Stimulated activated CD8-positive, alpha-beta memory T cell treated with anti-CD3 and anti-CD28 coated beads, Interleukin-4, amount 100 ng/mL, for 4 hours (primary cell): Measurements from ENCODE around the gene SSTR5.
A peak's percentile ranks its signal among the peaks of the same experiment; 100 is the strongest.

Experiments
- DNase-seq, 2 donors: peaks; one replicate each; pipeline ENCODE4 v3.0.0-alpha.2; 2020; ENCODE audit warnings: low read depth in 2 of 2, low spot score in 1 of 2

Gene SSTR5

DNA sequence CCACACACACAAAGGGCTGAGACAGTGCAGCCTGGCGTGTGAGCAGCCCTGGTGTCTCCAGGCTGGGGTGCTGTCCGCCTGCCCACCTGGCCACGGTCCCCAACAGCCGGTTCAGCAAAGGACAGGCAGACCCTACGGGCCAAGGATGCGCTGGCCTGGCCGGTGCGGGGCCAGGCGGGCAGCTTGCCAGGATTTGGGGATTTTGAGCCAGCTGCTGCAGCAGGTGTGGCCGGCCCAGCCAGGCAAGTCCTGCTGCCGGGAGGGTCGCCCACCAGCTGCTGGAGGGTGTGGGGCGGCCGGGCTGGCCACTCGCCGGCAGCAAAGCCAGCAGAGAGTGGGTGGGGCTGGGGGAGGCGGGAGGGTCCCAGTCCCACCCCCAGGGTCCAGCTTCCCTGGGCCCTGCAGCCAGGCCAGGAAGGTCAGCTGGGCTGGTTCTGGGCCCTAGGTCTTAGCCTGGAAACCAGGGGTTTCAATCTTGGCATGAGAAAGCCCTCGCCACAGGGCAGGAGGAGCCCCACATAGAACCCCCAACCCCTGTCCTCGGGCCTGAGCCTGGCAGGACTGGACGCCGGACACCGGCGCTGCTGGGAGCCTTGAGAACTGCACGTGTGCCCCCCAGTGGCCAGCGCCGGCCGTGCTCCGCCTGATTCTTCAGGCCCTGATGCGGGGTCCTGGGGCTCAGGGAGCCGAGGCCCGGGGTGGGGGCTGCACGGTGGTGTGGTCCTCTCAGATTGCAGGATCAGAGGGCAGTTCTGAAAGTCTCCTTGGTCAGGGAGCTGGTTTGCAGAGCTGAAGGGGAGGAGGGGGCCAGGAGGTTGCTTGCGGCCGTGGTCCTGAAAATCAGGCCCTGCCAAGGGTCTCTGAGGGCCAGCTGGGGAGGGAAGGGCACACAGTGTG lies 17.6 kb upstream of the SSTR5 start:
- no peak for DNase-seq

DNA sequence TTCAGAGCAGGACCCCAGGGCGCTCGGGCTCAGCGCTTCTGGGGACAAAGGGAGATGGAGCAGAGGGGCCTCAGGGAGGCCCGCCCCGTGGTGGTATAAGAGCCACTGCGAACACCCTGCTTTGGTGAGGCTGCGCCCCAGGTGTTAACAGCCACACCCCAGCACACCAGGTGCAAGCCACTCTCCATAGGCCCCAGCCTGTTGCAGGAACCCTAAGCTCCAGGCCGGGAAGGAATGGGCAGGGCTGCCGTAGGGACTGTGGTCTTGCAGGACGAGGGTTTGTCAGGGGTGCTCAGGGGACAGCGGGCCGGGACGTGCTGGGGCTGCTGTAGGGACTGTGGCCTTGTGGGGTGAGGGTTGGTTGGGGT lies 17.0 kb upstream of the SSTR5 start:
- no peak for DNase-seq

DNA sequence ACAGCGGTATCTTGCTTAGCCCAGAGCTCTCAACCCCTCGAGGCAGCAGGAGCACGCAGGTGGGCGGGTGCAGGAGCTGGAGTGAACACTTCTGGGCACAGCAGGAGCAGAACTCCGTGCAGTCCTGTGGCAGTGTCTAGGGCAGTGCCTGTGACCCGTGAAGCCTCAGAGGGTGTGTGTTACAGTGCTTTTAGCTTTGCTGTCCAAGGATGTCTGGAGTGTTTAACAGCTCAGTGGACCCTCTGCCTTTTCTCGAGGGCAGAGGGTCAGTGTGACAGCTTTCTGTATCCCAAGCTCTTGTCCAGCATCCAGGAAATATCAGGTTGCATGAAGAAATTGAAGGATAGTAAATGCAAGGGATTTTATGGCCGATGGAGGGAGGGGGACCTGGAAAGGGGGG lies 16.4 kb upstream of the SSTR5 start:
- no peak for DNase-seq

DNA sequence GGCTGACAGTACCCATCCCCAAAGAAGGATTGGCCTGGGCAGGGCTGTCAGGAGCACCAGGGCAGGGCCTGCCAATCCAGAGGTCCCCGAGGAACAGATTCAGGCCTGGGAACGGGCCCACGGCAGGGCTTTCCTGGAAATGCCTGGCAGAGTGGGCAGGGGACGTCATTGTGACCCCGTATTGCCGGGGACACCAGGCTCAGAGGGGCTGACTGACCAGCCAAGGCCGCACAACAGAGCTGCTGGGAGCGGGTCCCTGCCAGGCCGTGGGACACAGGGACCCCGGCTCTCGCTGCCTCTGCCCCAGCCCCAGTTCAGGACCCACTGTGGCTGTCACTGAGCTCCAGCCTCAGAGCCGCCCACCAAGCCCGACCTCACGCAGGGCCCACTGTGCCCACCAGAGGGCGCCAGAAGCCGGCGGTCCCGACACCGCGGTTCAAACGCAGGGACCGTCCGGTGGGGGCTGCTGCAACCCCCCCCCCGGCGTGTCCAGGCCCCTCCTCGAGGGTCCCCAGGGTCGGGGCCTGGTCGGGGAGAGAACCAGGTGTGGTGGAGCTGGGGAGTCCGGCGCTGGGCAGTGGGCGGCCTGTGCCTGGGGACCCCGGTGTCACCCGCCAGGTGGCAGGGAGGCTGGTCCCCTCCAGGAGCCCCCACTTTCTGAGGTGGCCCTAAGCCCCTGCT lies 15.2 kb upstream of the SSTR5 start:
- DNase-seq: peak in 1 of 2 donors; percentile 57

DNA sequence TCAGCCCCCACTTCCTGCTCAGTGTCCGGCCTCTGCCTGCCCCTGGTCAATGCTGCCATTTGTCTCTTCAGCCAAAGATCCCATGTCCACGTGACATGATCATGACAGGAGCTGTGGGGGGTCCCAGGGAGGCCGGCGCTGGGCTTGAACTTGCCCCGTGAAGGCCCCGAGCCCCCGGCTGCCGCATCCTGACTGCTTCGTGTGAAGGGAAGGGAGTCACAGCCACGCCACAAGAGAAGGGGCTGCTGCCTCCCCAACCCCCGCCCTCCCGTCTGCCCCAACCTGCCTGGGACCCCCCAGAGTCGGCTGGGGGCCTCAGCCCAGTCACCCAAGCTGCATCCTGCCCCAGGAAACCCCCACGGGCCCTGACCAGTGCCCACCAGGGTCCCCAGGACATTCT lies 14.3 kb upstream of the SSTR5 start:
- no peak for DNase-seq

DNA sequence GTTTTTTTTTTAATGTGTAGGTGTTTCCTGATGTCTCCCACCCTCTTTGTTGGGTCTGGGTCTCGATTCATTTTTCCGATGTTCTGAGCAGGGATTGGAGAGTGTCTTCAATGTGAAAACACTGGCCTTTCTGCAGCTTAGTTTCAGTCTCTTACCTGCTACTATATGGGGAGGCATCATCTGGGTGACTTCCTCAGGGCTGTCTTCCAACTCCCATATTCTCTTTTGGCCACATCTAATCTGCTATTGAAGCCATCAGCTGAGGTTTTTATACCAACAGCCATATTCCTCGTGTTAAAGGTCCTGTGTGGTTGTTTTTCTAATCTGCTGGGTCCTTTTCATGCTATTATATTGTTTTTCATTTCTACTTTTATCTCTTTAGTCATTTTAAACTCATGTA lies 13.2 kb upstream of the SSTR5 start:
- no peak for DNase-seq

DNA sequence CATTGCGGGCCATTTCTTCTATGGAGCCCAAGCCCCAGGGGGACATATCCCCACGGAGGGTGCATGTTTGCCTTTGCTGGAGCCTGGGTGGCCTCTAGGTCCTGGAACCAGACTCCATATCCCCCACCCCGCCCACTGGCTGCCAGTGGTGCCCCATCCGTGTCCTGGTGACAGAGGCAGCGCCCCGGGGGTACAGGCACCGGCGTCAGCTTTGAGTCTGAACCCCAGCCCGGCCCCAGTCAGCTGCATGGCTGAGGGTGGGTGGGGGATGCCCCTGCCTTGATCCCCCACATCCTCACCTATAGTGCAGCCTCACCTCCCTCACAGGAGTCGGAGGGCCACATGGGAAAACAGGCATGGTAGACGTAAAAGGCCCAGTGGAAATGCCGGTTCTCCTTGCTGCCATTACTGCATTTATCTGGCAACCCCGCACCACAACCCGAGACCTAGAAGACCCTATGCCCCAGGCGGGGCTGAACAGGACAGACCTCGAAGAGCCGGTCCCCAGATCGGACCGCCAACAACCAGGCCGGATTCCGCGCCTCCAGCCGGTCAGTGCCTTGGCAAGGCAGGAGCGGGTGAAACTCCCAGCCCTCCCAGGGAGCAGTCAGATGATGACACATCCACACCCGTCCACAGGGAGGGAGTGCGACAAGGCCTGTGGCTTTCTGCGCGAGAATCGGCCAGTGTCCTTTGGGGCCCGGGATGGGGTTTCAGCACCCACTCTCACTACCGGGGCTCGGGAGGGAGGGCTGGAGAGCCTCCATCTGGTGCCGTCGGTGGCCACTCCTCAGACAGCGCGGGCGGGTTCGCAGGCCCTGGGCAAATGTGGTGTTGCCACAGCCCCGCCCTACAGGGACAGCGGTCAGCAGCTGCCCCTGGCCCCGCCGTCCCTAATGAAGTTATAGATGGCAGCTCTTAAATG lies 11.9 kb upstream of the SSTR5 start:
- no peak for DNase-seq

DNA sequence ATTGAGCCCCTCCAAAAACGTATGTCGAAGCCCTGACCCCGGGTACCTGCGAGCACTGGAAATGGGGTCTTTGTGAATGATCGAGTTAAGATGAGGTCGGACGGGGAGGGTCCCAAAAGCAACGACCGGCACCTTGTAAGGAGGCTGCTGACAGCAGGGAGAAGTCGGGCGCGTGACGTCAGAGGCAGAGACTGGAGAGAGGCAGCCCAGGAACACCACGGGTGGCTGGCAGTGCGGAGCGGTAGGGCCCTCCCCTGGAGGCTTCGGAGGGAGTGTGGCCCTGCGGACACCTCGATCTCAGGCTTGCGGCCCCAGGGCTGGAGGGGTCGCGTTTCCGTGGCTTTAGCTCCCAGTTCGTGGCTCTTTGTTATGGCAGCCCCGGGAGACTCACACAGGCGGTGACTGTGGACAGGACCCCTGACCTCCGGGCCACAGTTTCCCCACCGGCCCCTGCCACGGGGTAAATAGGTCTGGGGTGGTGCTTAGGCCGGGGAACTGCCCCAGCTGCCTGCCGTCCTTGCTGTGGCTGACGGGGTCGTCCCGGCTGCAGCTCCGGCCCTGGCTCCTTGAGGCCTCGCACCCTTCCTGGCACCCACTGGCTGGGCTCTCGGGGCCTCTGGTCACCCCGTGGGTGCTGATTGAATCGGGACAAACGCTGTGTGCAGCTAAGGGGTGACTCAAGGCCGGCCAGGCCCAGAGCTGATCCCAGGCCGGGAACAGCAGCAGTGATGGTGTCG lies 10.6 kb upstream of the SSTR5 start:
- no peak for DNase-seq

DNA sequence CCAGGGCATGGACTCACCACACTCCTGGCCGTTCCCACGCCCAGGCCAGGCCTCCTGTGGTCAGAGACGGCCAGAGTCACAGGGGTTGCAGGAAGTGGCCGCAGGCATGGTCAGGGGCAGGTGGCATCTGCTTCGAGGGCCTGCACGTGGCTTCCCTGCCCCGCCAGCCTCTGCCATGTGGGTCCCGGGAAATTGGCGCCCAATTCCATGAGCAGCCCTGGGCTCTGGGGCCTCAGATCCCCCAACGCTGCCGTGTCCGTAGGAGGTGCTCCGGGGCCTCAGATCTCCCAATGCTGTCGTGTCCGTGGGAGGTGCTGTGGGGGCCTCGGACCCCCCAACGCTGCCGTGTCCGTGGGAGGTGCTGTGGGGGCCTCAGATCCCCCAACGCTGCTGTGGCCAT lies 9.7 kb upstream of the SSTR5 start:
- no peak for DNase-seq

DNA sequence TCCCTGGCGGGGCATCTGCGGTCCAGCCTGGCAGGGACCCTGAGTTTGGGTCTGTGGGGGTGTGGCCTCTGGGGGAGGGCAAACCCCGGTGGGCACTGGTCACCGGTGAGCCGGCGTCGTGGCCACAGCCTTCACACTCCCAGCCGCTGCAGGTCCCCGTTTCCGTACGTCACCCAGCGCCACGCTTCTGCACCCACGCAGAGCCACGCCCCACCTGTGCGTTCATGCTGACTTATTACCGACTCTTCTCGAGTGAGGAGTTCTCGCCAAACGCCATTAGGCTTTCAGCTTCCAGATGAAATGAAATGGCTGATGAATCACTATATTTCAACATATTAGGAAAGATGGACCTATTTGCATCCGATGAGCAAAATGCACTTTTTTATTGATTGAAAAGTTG lies 8.8 kb upstream of the SSTR5 start:
- DNase-seq: no peak

DNA sequence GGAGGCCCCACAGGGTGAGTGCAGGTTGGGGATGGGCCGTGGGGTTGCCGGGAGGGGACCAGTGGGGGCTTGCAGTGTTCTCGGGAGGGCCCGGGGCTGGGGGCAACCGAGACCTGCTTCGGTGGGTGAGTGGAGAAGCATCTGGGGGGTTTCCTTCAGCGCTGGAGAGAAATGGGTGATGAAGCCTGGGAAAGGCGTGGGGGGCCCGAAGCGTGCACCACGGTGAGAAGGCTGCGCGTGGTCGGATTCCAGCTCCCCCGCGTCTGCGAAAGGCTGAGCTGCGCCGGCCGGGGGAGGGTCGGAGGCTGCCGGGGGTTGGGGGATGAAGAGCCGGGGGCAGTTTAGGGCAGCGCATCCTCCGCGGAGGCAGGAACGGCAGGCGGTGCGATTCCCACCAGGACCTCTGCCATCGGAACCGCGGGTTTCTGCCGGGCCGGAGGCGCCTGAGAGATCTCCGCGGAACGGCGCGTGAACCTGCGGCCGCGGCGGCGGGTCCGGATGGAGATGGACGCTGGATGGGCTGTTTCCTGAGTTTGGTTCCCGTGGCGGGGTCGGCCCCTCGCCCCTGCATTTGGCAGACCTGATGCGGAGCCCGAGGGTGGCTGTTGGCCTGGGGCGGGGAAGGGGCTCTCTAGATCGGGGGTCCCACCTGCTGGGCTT lies 6.9 kb upstream of the SSTR5 start:
- DNase-seq: no peak

DNA sequence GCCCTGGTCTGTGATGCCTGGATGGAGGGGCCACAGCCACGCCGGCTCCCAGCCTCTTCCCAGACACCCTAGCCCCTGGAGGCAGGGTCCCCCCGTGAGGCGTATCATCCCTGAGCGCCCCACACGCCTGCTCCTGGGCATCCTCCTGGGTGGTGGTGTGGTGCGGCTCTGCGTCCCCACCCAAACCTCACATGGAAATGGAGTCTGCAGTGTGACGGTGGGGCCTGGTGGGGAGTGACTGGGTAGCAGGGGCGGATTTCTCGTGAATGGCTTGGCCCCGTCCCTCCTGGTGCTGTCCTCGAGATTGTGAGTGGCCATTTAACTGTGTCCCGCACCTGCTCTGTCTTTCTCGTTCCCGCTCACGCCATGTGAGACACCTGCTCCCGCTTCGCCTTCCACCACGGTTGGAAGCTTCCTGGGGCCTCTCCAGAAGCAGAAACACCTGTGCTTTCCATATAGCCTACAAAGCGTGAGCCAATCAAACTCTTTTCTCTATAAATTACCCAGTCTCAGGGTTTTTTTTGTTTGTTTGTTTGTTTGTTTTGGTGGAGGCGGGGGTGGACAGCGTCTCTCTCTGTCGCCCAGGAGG lies 5.9 kb upstream of the SSTR5 start:
- no peak for DNase-seq

DNA sequence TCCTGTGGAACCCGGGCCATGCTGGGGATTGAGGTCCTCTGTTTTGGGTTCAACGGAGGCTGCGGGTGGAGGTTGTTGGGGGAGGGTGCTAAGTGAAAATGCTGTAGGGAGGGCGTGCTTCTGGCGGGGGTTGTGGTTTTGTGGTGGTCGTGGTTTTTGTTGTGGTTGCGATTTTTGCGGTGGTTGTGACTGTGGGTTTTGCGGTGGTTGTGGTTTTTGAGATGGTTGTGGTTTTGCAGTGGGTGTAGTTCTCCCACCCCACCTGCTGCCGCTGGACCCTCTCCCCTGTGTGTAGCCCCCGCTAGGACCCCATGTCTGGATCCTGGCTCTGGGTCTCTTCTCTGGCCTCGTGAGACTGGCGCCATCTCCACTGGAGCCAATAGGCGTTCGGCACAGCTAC lies 4.9 kb upstream of the SSTR5 start:
- no peak for DNase-seq

DNA sequence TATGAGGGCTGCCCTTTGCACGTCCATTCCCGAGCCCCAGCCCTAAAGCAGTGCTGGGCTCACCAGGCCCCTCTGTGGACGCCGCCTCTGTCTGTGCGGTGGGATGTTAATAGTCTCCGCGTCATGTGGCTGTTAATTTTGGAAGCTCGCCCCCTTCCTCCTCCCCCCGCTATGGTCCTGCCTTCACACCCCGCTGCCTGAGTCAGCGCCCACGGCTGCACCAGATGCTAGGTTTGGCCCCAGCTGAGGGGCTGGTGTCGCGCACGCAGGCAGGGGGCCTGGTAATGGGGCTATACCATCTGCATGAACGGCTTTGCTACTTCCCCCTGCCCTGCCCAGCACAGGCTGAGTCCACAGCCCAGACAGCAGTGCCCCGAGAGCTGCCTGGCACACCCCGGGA lies 4.1 kb upstream of the SSTR5 start:
- DNase-seq: no peak

DNA sequence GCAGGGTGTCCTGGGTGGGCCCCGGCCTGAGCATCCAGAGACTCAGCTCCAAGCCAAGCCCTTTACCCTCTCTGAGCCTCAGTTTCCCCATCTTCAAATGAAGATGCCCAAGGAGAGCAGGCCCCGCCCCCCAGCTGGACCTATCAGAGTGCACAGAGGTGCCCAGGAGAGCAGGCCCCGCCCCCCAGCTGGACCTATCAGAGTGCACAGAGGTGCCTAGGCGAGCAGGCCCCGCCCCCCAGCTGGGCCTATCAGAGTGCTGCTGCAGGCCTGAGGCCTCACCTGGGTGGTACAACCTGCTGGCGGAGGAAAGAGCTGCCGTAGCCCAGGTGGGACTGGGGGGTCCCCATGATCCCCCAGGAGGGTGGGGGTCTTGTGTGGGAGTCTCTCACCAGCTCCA lies 3.4 kb upstream of the SSTR5 start:
- no peak for DNase-seq

DNA sequence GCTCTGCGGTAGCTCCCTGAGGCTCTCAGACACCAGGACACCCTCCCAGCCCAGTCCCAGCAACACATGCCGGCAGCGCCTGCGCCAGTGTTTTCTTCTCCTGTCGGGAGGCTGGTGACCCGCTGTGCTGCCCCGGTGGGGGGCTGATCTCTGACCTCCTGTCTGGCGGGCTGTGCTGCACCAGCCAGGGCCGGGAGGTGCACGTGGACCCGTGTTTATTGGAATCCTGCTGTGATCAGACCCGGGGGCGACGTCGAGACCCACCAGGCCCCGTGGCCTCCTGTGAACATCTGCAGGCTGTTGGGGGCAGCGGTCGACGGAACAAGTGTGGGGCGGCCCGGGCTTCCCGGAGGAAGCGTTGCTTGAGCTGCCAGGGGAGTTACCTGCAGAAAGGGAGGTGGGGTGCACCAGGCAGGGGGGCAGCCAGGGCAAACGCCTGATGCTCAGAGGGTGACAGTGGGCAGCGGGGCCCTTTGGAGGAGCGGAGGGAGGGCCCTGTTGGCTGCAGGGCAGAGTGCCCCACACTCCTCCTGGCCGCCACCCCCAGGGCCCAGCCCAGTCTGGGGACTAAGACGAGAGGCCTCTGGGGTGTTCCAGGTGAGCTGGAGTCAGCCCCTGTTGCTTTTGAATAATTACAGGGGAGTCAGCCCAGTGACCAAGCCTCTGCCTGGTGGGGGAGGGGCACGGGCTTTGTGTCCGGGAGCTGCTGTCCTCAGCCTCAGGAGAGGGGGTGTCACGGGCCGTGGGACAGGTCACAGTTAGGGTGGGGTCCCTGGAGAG lies 2.3 kb upstream of the SSTR5 start:
- DNase-seq: no peak

DNA sequence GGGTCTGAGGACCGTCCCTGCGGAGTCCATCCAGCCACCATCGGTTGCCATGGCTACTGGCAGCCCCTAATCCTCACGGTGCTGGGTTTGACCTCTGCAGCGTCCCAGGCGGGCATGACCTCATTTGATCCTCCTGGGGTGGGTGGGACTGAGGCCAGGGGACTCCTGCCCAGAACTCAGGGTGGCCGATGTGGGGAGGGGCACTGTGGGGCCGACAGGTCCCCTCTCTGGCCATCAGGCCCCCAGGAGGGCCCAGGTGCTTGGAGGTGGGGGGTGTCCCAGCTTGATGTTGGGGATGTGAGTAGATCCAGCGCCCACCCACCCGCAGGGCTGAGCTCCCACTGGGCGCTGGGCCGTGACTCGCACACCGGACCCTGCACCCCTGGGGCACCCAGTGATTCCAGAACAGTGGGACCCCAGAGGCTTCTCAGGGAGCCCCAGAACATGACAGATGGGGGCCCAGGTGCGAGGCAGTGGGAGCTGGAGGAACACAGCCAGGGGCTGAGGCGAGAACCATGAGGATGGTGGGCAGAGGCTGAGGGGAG lies 1.6 kb upstream of the SSTR5 start:
- DNase-seq: no peak

DNA sequence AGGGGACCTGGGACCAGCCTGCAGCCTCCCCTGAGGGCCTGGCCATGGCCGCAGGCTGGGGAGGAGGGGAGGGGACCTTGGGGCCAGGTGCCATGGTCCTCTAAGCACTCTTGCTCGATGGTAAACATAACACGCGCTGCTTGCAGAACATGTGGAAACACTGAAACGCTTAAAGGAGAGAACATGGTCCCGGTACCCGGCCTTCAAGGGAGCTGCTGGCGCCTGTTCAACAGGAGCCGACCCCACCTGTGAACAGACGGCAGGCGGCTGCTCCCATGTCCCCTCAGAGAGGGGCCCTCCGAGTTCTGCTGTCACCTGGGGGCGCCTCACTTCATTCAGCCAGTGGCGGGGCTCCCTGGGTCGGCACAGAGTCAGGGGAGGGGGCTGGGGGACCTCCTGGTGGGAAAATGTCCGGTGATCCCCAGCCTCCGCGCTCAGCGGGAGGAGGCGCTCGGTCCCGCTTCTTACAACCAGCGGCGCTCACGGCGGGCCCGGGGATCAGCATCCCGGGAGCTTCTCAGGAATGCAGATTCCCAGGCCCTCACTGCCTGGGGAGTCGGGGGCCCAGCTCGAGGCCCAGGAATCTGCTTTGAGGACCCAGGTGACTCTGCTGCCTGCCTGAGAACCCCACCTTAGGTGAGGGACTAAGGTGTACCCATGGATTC lies 854 bp upstream of the SSTR5 start:
- no peak for DNase-seq

DNA sequence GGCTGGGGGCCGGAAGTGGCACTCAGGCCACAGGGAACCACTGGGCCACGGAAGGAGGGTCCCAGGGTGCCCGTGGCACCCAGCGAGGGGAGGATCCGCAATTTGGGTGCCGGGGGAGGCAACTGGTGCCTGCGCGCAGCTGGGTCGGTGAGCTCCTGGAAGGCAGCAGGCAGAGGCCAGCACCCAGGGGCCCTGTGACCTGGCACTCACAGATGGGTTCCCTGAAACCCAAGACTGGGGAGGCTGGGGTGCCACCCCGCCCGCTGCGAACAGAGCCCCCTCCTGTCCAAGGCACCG lies 663 bp downstream of the SSTR5 start:
- DNase-seq: no peak
